ENCODE results near the gene IMMP1L.

The IMMP1L gene, protein sequence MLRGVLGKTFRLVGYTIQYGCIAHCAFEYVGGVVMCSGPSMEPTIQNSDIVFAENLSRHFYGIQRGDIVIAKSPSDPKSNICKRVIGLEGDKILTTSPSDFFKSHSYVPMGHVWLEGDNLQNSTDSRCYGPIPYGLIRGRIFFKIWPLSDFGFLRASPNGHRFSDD

GRCh38 chr11:31509429-31510345, at the start of gene IMMP1L, which contains the start of gene ELP4:
TSS of gene IMMP1L (minus strand) at chr11:31509622. CDS start at chr11:31463276, 46,346 bp downstream.
TSS of gene ELP4 (plus strand) at chr11:31509767. CDS start at chr11:31509785, 18 bp downstream.
- peak within 1 kb of the TSS; percentile 99 for H3K4me3 ChIP-seq (ENCODE audit: low read depth, low read length)
- no peak for TF ChIP-seq CTCF (IDR thresholded peaks at IDR 0.05; ENCODE audit: low read depth, low read length)

- TF ChIP-seq CTCF (IDR thresholded peaks at IDR 0.05; ENCODE audit: low read depth, low read length), result no peak
- H3K4me3 ChIP-seq (ENCODE audit: low read depth, low read length), result no peak overlapping the region
These were observed 48.6 kb upstream of the IMMP1L start for GRCh38 chr11:31558001-31558400.

DNA sequence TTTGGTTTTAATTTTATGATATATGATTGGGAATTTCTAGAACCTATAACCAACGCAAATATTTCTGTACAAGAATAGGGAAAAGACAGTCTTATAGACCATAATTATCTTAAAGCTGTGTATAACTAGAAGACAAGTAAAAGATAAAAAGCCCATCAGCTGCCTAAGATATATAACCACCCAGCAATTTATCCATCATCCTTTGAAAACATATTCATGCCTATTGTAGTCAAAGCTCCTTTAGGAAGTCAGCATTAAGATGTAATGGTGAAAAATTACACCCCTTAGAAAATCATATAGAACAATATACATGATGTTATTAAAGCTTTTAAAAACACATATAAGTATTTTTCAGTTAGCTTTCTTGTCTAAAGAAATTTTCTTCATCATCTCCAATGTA, 46.5 kb upstream of the IMMP1L start:
- no peak overlapping the region for H3K4me3 ChIP-seq (ENCODE audit: low read depth, low read length)
- no peak for TF ChIP-seq CTCF (IDR thresholded peaks at IDR 0.05; ENCODE audit: low read depth, low read length)

GRCh38 chr11:31542862-31543261, 33.4 kb upstream of the IMMP1L start:
- no peak for TF ChIP-seq CTCF (IDR thresholded peaks at IDR 0.05; ENCODE audit: low read depth, low read length)

GRCh38 chr11:31535479-31535878, 26.1 kb upstream of the IMMP1L start:
- TF ChIP-seq CTCF (IDR thresholded peaks at IDR 0.05; ENCODE audit: low read depth, low read length), result no peak

More at GRCh38 chr11:31542862-31543261, 33.4 kb upstream of the IMMP1L start:
- no peak overlapping the region for H3K4me3 ChIP-seq (ENCODE audit: low read depth, low read length)

GRCh38 chr11:31531293-31531692, 21.9 kb upstream of the IMMP1L start:
- H3K4me3 ChIP-seq (ENCODE audit: low read depth, low read length), result no peak overlapping the region
- TF ChIP-seq CTCF (IDR thresholded peaks at IDR 0.05; ENCODE audit: low read depth, low read length), result no peak

More at GRCh38 chr11:31535479-31535878, 26.1 kb upstream of the IMMP1L start:
- H3K4me3 ChIP-seq (ENCODE audit: low read depth, low read length), result no peak overlapping the region

DNA sequence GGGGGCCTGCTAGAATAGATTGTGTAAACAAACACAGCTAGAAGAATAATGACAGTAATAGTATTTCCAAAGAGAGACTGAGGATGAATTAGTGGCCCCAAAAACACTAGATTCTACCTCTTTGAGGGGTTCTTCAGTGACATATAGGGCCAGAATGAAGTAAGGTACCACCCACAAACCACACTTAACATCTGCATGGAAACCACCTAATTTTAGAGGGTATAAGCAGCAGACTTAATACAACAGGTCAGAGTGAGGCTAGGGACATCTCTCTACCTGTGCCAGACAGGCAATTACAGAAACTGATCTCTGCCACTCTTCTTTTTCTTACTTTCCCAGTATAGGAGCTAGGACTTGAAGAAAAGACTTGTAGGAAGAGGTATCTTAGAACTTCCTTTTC, 20.3 kb upstream of the IMMP1L start:
- no peak for TF ChIP-seq CTCF (IDR thresholded peaks at IDR 0.05; ENCODE audit: low read depth, low read length)
- no peak overlapping the region for H3K4me3 ChIP-seq (ENCODE audit: low read depth, low read length)

Measured in WI38 (cell line).